ENCODE measurements around the gene TSPO.
A peak's percentile ranks its signal among the peaks of the same experiment; 100 is the strongest.

The TSPO gene

GRCh38 chr22:43187171-43188099 is 36.1 kb downstream of the TSPO start:
- Histone ChIP-seq H3K36me3 (ENCODE audit: control insufficient read depth, insufficient read depth, low read length) (peaks cover 3% of the 10 kb centered on the region), H3K9me3 (ENCODE audit: control insufficient read depth, low read length) (no peaks in the 10 kb centered on the region), H3K4me3 (ENCODE audit: low read length) (peak overlapping the region; percentile 53), H3K27me3 (ENCODE audit: control insufficient read depth, insufficient read depth, low read length) (no peaks in the 10 kb centered on the region), H3K9ac (ENCODE audit: low read length) (peak overlapping the region; percentile 49), H3K4me1 (ENCODE audit: control insufficient read depth, insufficient read depth, low read length) (peaks cover 39% of the 10 kb centered on the region)

- Histone ChIP-seq H3K4me3 (ENCODE audit: low read length) (no peak overlapping the region), H3K36me3 (ENCODE audit: control insufficient read depth, insufficient read depth, low read length) (no peaks in the 10 kb centered on the region), H3K9me3 (ENCODE audit: control insufficient read depth, low read length) (no peaks in the 10 kb centered on the region), H3K9ac (ENCODE audit: low read length) (no peak overlapping the region), H3K27me3 (ENCODE audit: control insufficient read depth, insufficient read depth, low read length) (no peaks in the 10 kb centered on the region), H3K4me1 (ENCODE audit: control insufficient read depth, insufficient read depth, low read length) (peaks cover 28% of the 10 kb centered on the region)
These were observed 37.6 kb downstream of the TSPO start for GRCh38 chr22:43188829-43189545.

GRCh38 chr22:43191831-43192230 is 40.5 kb downstream of the TSPO start:
- H3K27me3 ChIP-seq (ENCODE audit: control insufficient read depth, insufficient read depth, low read length): no peaks in the 10 kb centered on the region
- no peaks in the 10 kb centered on the region for H3K36me3 ChIP-seq (ENCODE audit: control insufficient read depth, insufficient read depth, low read length)
- H3K9ac ChIP-seq (ENCODE audit: low read length): no peak overlapping the region
- no peaks in the 10 kb centered on the region for H3K9me3 ChIP-seq (ENCODE audit: control insufficient read depth, low read length)
- H3K4me3 ChIP-seq (ENCODE audit: low read length): no peak overlapping the region
- peaks cover 8% of the 10 kb centered on the region for H3K4me1 ChIP-seq (ENCODE audit: control insufficient read depth, insufficient read depth, low read length)

- H3K4me3 ChIP-seq (ENCODE audit: low read length): no peak overlapping the region
- H3K9me3 ChIP-seq (ENCODE audit: control insufficient read depth, low read length): no peaks in the 10 kb centered on the region
- H3K4me1 ChIP-seq (ENCODE audit: control insufficient read depth, insufficient read depth, low read length): peaks cover 6% of the 10 kb centered on the region
- no peak overlapping the region for H3K9ac ChIP-seq (ENCODE audit: low read length)
- no peaks in the 10 kb centered on the region for H3K36me3 ChIP-seq (ENCODE audit: control insufficient read depth, insufficient read depth, low read length)
- no peaks in the 10 kb centered on the region for H3K27me3 ChIP-seq (ENCODE audit: control insufficient read depth, insufficient read depth, low read length)
These were observed 46.0 kb downstream of the TSPO start for GRCh38 chr22:43197271-43197941.

- Histone ChIP-seq H3K36me3 (ENCODE audit: control insufficient read depth, insufficient read depth, low read length) (no peaks in the 10 kb centered on the region), H3K9me3 (ENCODE audit: control insufficient read depth, low read length) (no peaks in the 10 kb centered on the region), H3K4me3 (ENCODE audit: low read length) (no peak overlapping the region), H3K27me3 (ENCODE audit: control insufficient read depth, insufficient read depth, low read length) (no peaks in the 10 kb centered on the region), H3K4me1 (ENCODE audit: control insufficient read depth, insufficient read depth, low read length) (peaks cover 6% of the 10 kb centered on the region), H3K9ac (ENCODE audit: low read length) (no peak overlapping the region)
These were observed 46.8 kb downstream of the TSPO start for GRCh38 chr22:43198126-43198525.

GRCh38 chr22:43198936-43199335 is 47.6 kb downstream of the TSPO start:
- Histone ChIP-seq H3K4me3 (ENCODE audit: low read length) (no peak overlapping the region), H3K9me3 (ENCODE audit: control insufficient read depth, low read length) (no peaks in the 10 kb centered on the region), H3K9ac (ENCODE audit: low read length) (no peak overlapping the region), H3K36me3 (ENCODE audit: control insufficient read depth, insufficient read depth, low read length) (no peaks in the 10 kb centered on the region), H3K4me1 (ENCODE audit: control insufficient read depth, insufficient read depth, low read length) (peaks cover 6% of the 10 kb centered on the region), H3K27me3 (ENCODE audit: control insufficient read depth, insufficient read depth, low read length) (no peaks in the 10 kb centered on the region)

- Histone ChIP-seq H3K9me3 (ENCODE audit: control insufficient read depth, low read length) (no peaks in the 10 kb centered on the region), H3K36me3 (ENCODE audit: control insufficient read depth, insufficient read depth, low read length) (no peaks in the 10 kb centered on the region), H3K4me3 (ENCODE audit: low read length) (no peak overlapping the region), H3K4me1 (ENCODE audit: control insufficient read depth, insufficient read depth, low read length) (peaks cover 6% of the 10 kb centered on the region), H3K9ac (ENCODE audit: low read length) (no peak overlapping the region), H3K27me3 (ENCODE audit: control insufficient read depth, insufficient read depth, low read length) (no peaks in the 10 kb centered on the region)
These were observed 48.2 kb downstream of the TSPO start for GRCh38 chr22:43199541-43199940.

- no peaks in the 10 kb centered on the region for H3K27me3 ChIP-seq (ENCODE audit: control insufficient read depth, insufficient read depth, low read length)
- H3K36me3 ChIP-seq (ENCODE audit: control insufficient read depth, insufficient read depth, low read length): no peaks in the 10 kb centered on the region
- no peaks in the 10 kb centered on the region for H3K9me3 ChIP-seq (ENCODE audit: control insufficient read depth, low read length)
- H3K4me3 ChIP-seq (ENCODE audit: low read length): no peak overlapping the region
- peaks cover 7% of the 10 kb centered on the region for H3K4me1 ChIP-seq (ENCODE audit: control insufficient read depth, insufficient read depth, low read length)
- H3K9ac ChIP-seq (ENCODE audit: low read length): no peak overlapping the region
These were observed 48.7 kb downstream of the TSPO start for GRCh38 chr22:43200031-43200430.

- no peaks in the 10 kb centered on the region for H3K36me3 ChIP-seq (ENCODE audit: control insufficient read depth, insufficient read depth, low read length)
- no peaks in the 10 kb centered on the region for H3K27me3 ChIP-seq (ENCODE audit: control insufficient read depth, insufficient read depth, low read length)
- H3K4me3 ChIP-seq (ENCODE audit: low read length): no peak overlapping the region
- H3K9me3 ChIP-seq (ENCODE audit: control insufficient read depth, low read length): no peaks in the 10 kb centered on the region
- no peak overlapping the region for H3K9ac ChIP-seq (ENCODE audit: low read length)
- peaks cover 12% of the 10 kb centered on the region for H3K4me1 ChIP-seq (ENCODE audit: control insufficient read depth, insufficient read depth, low read length)
These were observed 49.2 kb downstream of the TSPO start for GRCh38 chr22:43200555-43200954.

- H3K27me3 ChIP-seq (ENCODE audit: control insufficient read depth, insufficient read depth, low read length): no peaks in the 10 kb centered on the region
- H3K9ac ChIP-seq (ENCODE audit: low read length): no peak overlapping the region
- H3K4me1 ChIP-seq (ENCODE audit: control insufficient read depth, insufficient read depth, low read length): peaks cover 15% of the 10 kb centered on the region
- H3K4me3 ChIP-seq (ENCODE audit: low read length): no peak overlapping the region
- no peaks in the 10 kb centered on the region for H3K36me3 ChIP-seq (ENCODE audit: control insufficient read depth, insufficient read depth, low read length)
- H3K9me3 ChIP-seq (ENCODE audit: control insufficient read depth, low read length): no peaks in the 10 kb centered on the region
These were observed 50.3 kb downstream of the TSPO start for GRCh38 chr22:43201486-43202219.

GRCh38 chr22:43202326-43202725 is 51.0 kb downstream of the TSPO start:
- H3K9ac ChIP-seq (ENCODE audit: low read length): no peak overlapping the region
- no peak overlapping the region for H3K4me3 ChIP-seq (ENCODE audit: low read length)
- H3K36me3 ChIP-seq (ENCODE audit: control insufficient read depth, insufficient read depth, low read length): no peaks in the 10 kb centered on the region
- peaks cover 15% of the 10 kb centered on the region for H3K4me1 ChIP-seq (ENCODE audit: control insufficient read depth, insufficient read depth, low read length)
- H3K27me3 ChIP-seq (ENCODE audit: control insufficient read depth, insufficient read depth, low read length): no peaks in the 10 kb centered on the region
- H3K9me3 ChIP-seq (ENCODE audit: control insufficient read depth, low read length): no peaks in the 10 kb centered on the region
